Measurements from ENCODE around the gene SHKBP1. TPM values are rescaled to one million over a fixed set of nuclear protein-coding genes. Genes with fewer than 3 reads are reported as not detected.
"Not testable (repeated sequence)": the region's sequence is repeated elsewhere in the genome, so short reads cannot be mapped to it uniquely, and the experiment has no call there.

The SHKBP1 gene
- polyA plus RNA-seq, 1 experiment, result 59.0 TPM

- no peak for DNase-seq (ENCODE audit: low read depth)
- CTCF ChIA-PET, result interaction anchor here (0.7 to 2.2 kb wide), 5 partner anchors 11 to 78 kb away, joined by 3 to 9 read pairs (median 3); no protein-coding TSS in a partner anchor
- peaks cover 17% of the 10 kb centered on the region for H3K27me3 ChIP-seq (ENCODE audit: control insufficient read depth, insufficient read depth, low read length)
- no peaks in the 10 kb centered on the region for H3K36me3 ChIP-seq (ENCODE audit: control insufficient read depth, insufficient read depth, low read length)
- TF ChIP-seq, protein P1, sequence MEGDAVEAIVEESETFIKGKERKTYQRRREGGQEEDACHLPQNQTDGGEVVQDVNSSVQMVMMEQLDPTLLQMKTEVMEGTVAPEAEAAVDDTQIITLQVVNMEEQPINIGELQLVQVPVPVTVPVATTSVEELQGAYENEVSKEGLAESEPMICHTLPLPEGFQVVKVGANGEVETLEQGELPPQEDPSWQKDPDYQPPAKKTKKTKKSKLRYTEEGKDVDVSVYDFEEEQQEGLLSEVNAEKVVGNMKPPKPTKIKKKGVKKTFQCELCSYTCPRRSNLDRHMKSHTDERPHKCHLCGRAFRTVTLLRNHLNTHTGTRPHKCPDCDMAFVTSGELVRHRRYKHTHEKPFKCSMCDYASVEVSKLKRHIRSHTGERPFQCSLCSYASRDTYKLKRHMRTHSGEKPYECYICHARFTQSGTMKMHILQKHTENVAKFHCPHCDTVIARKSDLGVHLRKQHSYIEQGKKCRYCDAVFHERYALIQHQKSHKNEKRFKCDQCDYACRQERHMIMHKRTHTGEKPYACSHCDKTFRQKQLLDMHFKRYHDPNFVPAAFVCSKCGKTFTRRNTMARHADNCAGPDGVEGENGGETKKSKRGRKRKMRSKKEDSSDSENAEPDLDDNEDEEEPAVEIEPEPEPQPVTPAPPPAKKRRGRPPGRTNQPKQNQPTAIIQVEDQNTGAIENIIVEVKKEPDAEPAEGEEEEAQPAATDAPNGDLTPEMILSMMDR (IDR thresholded peaks at IDR 0.05; ENCODE audit: insufficient read depth, low read depth, low read length), result no peak
- H3K4me3 ChIP-seq (ENCODE audit: low read depth, low read length), result no peak overlapping the region
- POLR2A ChIA-PET, result no interaction called here
Measured at GRCh38 chr19:40556953-40557530, 19.6 kb upstream of the SHKBP1 start.

GRCh38 chr19:40559394-40559793 is 17.3 kb upstream of the SHKBP1 start:
- ChIA-PET POLR2A (no interaction called here), CTCF (interaction anchor here (0.5 to 2.5 kb wide), 4 partner anchors 17 to 41 kb away, joined by 3 to 8 read pairs (median 3); partner anchors contain the start of gene LTBP4)
- no peaks in the 10 kb centered on the region for H3K36me3 ChIP-seq (ENCODE audit: control insufficient read depth, insufficient read depth, low read length)
- TF ChIP-seq, protein P1 (IDR thresholded peaks at IDR 0.05; ENCODE audit: insufficient read depth, low read depth, low read length), result no peak
- H3K4me3 ChIP-seq (ENCODE audit: low read depth, low read length), result no peak overlapping the region
- peaks cover 8% of the 10 kb centered on the region for H3K27me3 ChIP-seq (ENCODE audit: control insufficient read depth, insufficient read depth, low read length)
- no peak for DNase-seq (ENCODE audit: low read depth)

- DNase-seq (ENCODE audit: low read depth), result no peak
- CTCF ChIA-PET, result interaction anchor here (0.6 to 2.5 kb wide), 3 partner anchors 18 to 337 kb away, joined by 3 to 8 read pairs (median 3); partner anchors contain the start of gene LTBP4
- no peaks in the 10 kb centered on the region for H3K36me3 ChIP-seq (ENCODE audit: control insufficient read depth, insufficient read depth, low read length)
- H3K27me3 ChIP-seq (ENCODE audit: control insufficient read depth, insufficient read depth, low read length), result peaks cover 3% of the 10 kb centered on the region
- TF ChIP-seq, protein P1 (IDR thresholded peaks at IDR 0.05; ENCODE audit: insufficient read depth, low read depth, low read length), result no peak
- POLR2A ChIA-PET, result no interaction called here
- H3K4me3 ChIP-seq (ENCODE audit: low read depth, low read length), result no peak overlapping the region
Measured at GRCh38 chr19:40560092-40560507, 16.6 kb upstream of the SHKBP1 start.

DNA sequence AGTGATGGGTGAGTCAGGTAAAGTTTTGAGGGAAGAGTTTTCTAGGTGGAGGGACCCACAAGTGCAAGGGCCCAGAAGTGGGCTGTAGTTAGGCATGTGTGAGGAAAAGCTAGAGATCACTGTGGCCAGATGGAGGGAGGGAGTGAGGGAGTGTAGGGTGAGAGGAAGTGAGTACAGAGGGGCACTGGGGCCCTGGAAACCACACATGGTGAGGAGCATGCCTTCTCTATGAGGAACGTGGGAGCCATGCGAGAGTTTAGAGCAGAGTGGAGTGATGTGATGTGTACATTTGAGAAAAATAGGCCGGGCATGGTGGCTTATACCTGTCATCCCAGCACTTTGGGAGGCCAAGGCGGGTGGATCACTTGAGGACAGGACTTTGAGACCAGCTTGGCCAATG is 14.7 kb upstream of the SHKBP1 start:
- TF ChIP-seq, protein P1 (IDR thresholded peaks at IDR 0.05; ENCODE audit: insufficient read depth, low read depth, low read length), result no peak
- H3K4me3 ChIP-seq (ENCODE audit: low read depth, low read length), result no peak overlapping the region
- CTCF ChIA-PET, result no interaction called here
- H3K36me3 ChIP-seq (ENCODE audit: control insufficient read depth, insufficient read depth, low read length), result no peaks in the 10 kb centered on the region
- H3K27me3 ChIP-seq (ENCODE audit: control insufficient read depth, insufficient read depth, low read length), result peaks cover 5% of the 10 kb centered on the region
- no peak for DNase-seq (ENCODE audit: low read depth)
- POLR2A ChIA-PET, result no interaction called here

- POLR2A ChIA-PET, result not testable (repeated sequence)
Measured at GRCh38 chr19:40564535-40564934, 12.1 kb upstream of the SHKBP1 start.

DNA sequence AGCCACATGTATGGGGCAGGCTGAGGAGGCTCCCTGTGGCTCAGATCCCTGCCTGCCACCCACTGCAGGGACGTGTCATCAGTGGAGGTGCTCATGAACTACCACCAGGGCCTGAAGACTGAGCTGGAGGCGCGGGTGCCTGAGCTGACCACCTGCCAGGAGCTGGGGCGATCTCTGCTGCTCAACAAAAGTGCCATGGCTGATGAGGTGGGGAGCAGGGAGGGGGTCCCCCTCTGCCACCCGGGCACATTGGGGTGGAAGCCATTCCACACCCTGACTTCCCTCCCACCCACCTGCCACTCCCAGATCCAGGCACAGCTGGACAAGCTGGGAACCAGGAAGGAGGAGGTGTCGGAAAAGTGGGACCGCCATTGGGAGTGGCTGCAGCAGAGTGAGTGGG is 11.3 kb upstream of the SHKBP1 start:
- CTCF ChIA-PET, result interaction anchor here (0.6 kb wide), 1 partner anchor 19 kb away, joined by 4 read pairs; no protein-coding TSS in a partner anchor
- POLR2A ChIA-PET, result no interaction called here
- no peak for DNase-seq (ENCODE audit: low read depth)
- Histone ChIP-seq H3K36me3 (ENCODE audit: control insufficient read depth, insufficient read depth, low read length) (no peaks in the 10 kb centered on the region), H3K27me3 (ENCODE audit: control insufficient read depth, insufficient read depth, low read length) (peaks cover 6% of the 10 kb centered on the region), H3K4me3 (ENCODE audit: low read depth, low read length) (no peak overlapping the region)
- TF ChIP-seq, protein P1 (IDR thresholded peaks at IDR 0.05; ENCODE audit: insufficient read depth, low read depth, low read length), result no peak

More at GRCh38 chr19:40564535-40564934, 12.1 kb upstream of the SHKBP1 start:
- H3K4me3 ChIP-seq (ENCODE audit: low read depth, low read length); H3K36me3 ChIP-seq (ENCODE audit: control insufficient read depth, insufficient read depth, low read length); H3K27me3 ChIP-seq (ENCODE audit: control insufficient read depth, insufficient read depth, low read length); DNase-seq (ENCODE audit: low read depth); CTCF ChIA-PET: not testable (repeated sequence)
